GM23338 (cell line): Measurements from ENCODE around the gene BRAF. TPM values are rescaled to one million over a fixed set of nuclear protein-coding genes. Genes with fewer than 3 reads are reported as not detected.

Source experiments
- ATAC-seq: fragments of 200-7000 bp; cut with Tn5 transposase; 3 replicates; pipeline ENCODE4 v1.9.1; 2020
- DNase-seq: peaks from one replicate; pipeline ENCODE4 v3.0.0-alpha.2; 2015; ENCODE audit warnings: low spot score
- H2AFZ ChIP-seq: fragments of 200-600 bp; sonication (generic); 2 replicates; pipeline ENCODE4 v1.8.0; 2016; ENCODE audit warnings: antibody characterized with exemption, mild to moderate bottlenecking, moderate library complexity
- H3F3A ChIP-seq: fragments of 200-600 bp; sonication (generic); replicated peaks from 2 replicates; pipeline ENCODE4 v1.8.0; 2017; ENCODE audit warnings: antibody characterized with exemption, mixed run types, low read depth
- H3K27ac ChIP-seq: fragments of 200-600 bp; sonication (generic); 2 replicates; pipeline ENCODE4 v1.6.1; 2016; ENCODE audit warnings: low read depth
- H3K27me3 ChIP-seq: fragments of 200-600 bp; sonication (generic); 2 replicates; pipeline ENCODE4 v1.8.0; 2016; ENCODE audit warnings: mild to moderate bottlenecking, mixed run types, moderate library complexity; ENCODE audit not compliant: insufficient read depth
- H3K36me3 ChIP-seq: fragments of 200-600 bp; sonication (generic); 2 replicates; pipeline ENCODE4 v1.8.0; 2016; ENCODE audit warnings: mild to moderate bottlenecking; ENCODE audit not compliant: insufficient read depth
- H3K4me1 ChIP-seq: fragments of 200-600 bp; sonication (generic); 2 replicates; pipeline ENCODE4 v1.8.0; 2016; ENCODE audit warnings: mild to moderate bottlenecking, moderate library complexity; ENCODE audit not compliant: insufficient read depth
- H3K4me2 ChIP-seq: fragments of 200-600 bp; sonication (generic); 2 replicates; pipeline ENCODE4 v1.7.1; 2017; ENCODE audit warnings: mixed run types
- H3K4me3 ChIP-seq: fragments of 200-600 bp; sonication (generic); 2 replicates; pipeline ENCODE4 v1.6.1; 2016; ENCODE audit warnings: mixed run types
- H3K79me2 ChIP-seq: fragments of 200-600 bp; sonication (generic); replicated peaks from 2 replicates; pipeline ENCODE4 v1.8.0; 2017; ENCODE audit warnings: mild to moderate bottlenecking; ENCODE audit not compliant: insufficient read depth
- H3K9me2 ChIP-seq: fragments of 200-600 bp; sonication (generic); 2 replicates; pipeline ENCODE4 v1.8.0; 2017; ENCODE audit not compliant: insufficient read depth
- H4K20me1 ChIP-seq: fragments of 200-600 bp; sonication (generic); replicated peaks from 2 replicates; pipeline ENCODE4 v1.8.0; 2017; ENCODE audit warnings: mild to moderate bottlenecking; ENCODE audit not compliant: insufficient read depth
- H3K27ac Mint-ChIP-seq: 2 replicates; pipeline ENCODE4 v1.8.0; 2020; ENCODE audit warnings: inconsistent platforms, mild to moderate bottlenecking, moderate library complexity, mixed read lengths
- H3K27me3 Mint-ChIP-seq: 3 replicates; pipeline ENCODE4 v1.8.0; 2022; ENCODE audit warnings: low read depth, mild to moderate bottlenecking, moderate library complexity, mixed read lengths, inconsistent platforms; ENCODE audit not compliant: insufficient read depth, poor library complexity
- H3K36me3 Mint-ChIP-seq: 3 replicates; pipeline ENCODE4 v1.8.0; 2021; ENCODE audit warnings: low read depth, mild to moderate bottlenecking, inconsistent platforms, moderate library complexity, mixed read lengths
- H3K4me1 Mint-ChIP-seq: 3 replicates; pipeline ENCODE4 v1.8.0; 2020; ENCODE audit warnings: mild to moderate bottlenecking, inconsistent platforms, mixed read lengths
- H3K4me3 Mint-ChIP-seq: 3 replicates; pipeline ENCODE4 v1.8.0; 2021; ENCODE audit warnings: moderate library complexity, mild to moderate bottlenecking, inconsistent platforms, mixed read lengths
- H3K9me3 Mint-ChIP-seq: 3 replicates; pipeline ENCODE4 v1.8.0; 2020; ENCODE audit warnings: moderate library complexity, mild to moderate bottlenecking, inconsistent platforms, mixed read lengths
- CREB1 ChIP-seq: fragments of 250-450 bp; sonication (Bioruptor Pico); IDR thresholded peaks from 2 replicates; pipeline ENCODE4 v1.5.0; 2020; ENCODE audit warnings: low read depth, mild to moderate bottlenecking, moderate library complexity
- CTCF ChIP-seq, 2 experiments: fragments of 200-600 bp in 1 of 2; sonication (generic) in 1 of 2; conservative IDR thresholded peaks; 2 replicates each; pipeline versions ENCODE4 v1.5.1 to v1.6.1; 2016 to 2017; ENCODE audit warnings: antibody characterized with exemption in 2 of 2, low read depth in 2 of 2, mild to moderate bottlenecking in 2 of 2, moderate library complexity in 1 of 2
- ETS1 ChIP-seq: IDR thresholded peaks from 2 replicates; pipeline ENCODE4 v1.6.1; 2016; ENCODE audit warnings: antibody characterized with exemption
- EZH2 ChIP-seq: fragments of 200-600 bp; sonication (generic); IDR thresholded peaks from one replicate; pipeline ENCODE4 v1.8.0; 2017; ENCODE audit warnings: antibody characterized with exemption, mild to moderate bottlenecking, low read depth; ENCODE audit not compliant: unreplicated experiment
- EZH2phosphoT487 ChIP-seq: fragments of 200-600 bp; sonication (generic); IDR thresholded peaks from one replicate; pipeline ENCODE4 v1.8.1; 2018; ENCODE audit warnings: antibody characterized with exemption; ENCODE audit not compliant: unreplicated experiment
- JUNB ChIP-seq: IDR thresholded peaks from one replicate; pipeline ENCODE4 v1.6.1; 2016; ENCODE audit warnings: antibody characterized with exemption; ENCODE audit not compliant: unreplicated experiment
- NANOG ChIP-seq: IDR thresholded peaks from 2 replicates; pipeline ENCODE4 v1.6.1; 2016; ENCODE audit warnings: antibody characterized with exemption, borderline replicate concordance
- POLR2AphosphoS5 ChIP-seq: IDR thresholded peaks from 2 replicates; pipeline ENCODE4 v1.6.1; 2016; ENCODE audit warnings: antibody characterized with exemption, low read depth
- REST ChIP-seq: IDR thresholded peaks from one replicate; pipeline ENCODE4 v1.6.1; 2018; ENCODE audit warnings: antibody characterized with exemption; ENCODE audit not compliant: unreplicated experiment
- STAT1 ChIP-seq: IDR thresholded peaks from one replicate; pipeline ENCODE4 v1.6.1; 2016; ENCODE audit warnings: antibody characterized with exemption; ENCODE audit not compliant: unreplicated experiment
- ZNF114 ChIP-seq: fragments of 250-450 bp; sonication (Bioruptor Pico); IDR thresholded peaks from 2 replicates; pipeline ENCODE4 v1.5.0; 2020; ENCODE audit warnings: mild to moderate bottlenecking, moderate library complexity
- ZNF331 ChIP-seq: fragments of 250-450 bp; sonication (Bioruptor Pico); IDR thresholded peaks from 2 replicates; pipeline ENCODE4 v1.5.0; 2020; ENCODE audit warnings: low read depth, mild to moderate bottlenecking, moderate library complexity
- ZNF462 ChIP-seq: fragments of 250-450 bp; sonication (Bioruptor Pico); IDR thresholded peaks from 2 replicates; pipeline ENCODE4 v1.5.0; 2020; ENCODE audit warnings: mild to moderate bottlenecking, moderate library complexity
- polyA plus RNA-seq: library from polyadenylated mRNA; unstranded; fragments of >200 nt; fragmentation: Nextera tagmentation; extraction: Ambion mirVana; gene quantifications from 2 replicates; pipeline ENCODE4 v1.2.1, GENCODE V29; 2016
- total RNA-seq: library from RNA; depleted of rRNA; stranded (reverse); fragments of >200 nt; shearing (Covaris generic); gene quantifications from 2 replicates; pipeline ENCODE4 v1.2.3, GENCODE V29; 2014

The BRAF gene
- total and polyA plus RNA-seq, 2 experiments from 2014 or later = 14.6 to 36.8 TPM

GRCh38 chr7:140724706-140725105 is 200.0 kb downstream of the BRAF start:
- Histone ChIP-seq H3F3A (no peaks in the 10 kb centered on the region), H3K4me1 (no peaks in the 10 kb centered on the region), H4K20me1 (no peaks in the 10 kb centered on the region), H3K36me3 (no peaks in the 10 kb centered on the region), H3K27ac (no peak overlapping the region), H3K4me2 (no peak overlapping the region), H3K27me3 (no peaks in the 10 kb centered on the region), H3K9me2 (no peaks in the 10 kb centered on the region), H3K4me3 (no peak overlapping the region), H2AFZ (no peak overlapping the region), H3K79me2 (no peaks in the 10 kb centered on the region)
- Mint-ChIP-seq H3K27ac (no peak overlapping the region), H3K36me3 (no peaks in the 10 kb centered on the region), H3K4me3 (no peak overlapping the region), H3K27me3 (peaks cover 2% of the 10 kb centered on the region), H3K9me3 (no peaks in the 10 kb centered on the region), H3K4me1 (no peaks in the 10 kb centered on the region)
- DNase-seq (no peak), ATAC-seq (no peak)
- TF ChIP-seq CTCF (conservative IDR thresholded peaks at IDR 0.05; ENCODE audit: low read depth in 2 of 2) (no peak), NANOG (no peak), ZNF331 (no peak), STAT1 (no peak), REST (no peak), CREB1 (CRISPR knock-in tag) (no peak), EZH2 (no peak), POLR2AphosphoS5 (no peak), ZNF114 (no peak), EZH2phosphoT487 (no peak), ZNF462 (CRISPR knock-in tag) (no peak), ETS1 (no peak), JUNB (no peak)
